ENCODE measurements around the gene IZUMO3. TPM values are rescaled to one million over a fixed set of nuclear protein-coding genes. Genes with fewer than 3 reads are reported as not detected.
"Not testable (repeated sequence)": the region's sequence is repeated elsewhere in the genome, so short reads cannot be mapped to it uniquely, and the experiment has no call there.

IZUMO3 gene, protein sequence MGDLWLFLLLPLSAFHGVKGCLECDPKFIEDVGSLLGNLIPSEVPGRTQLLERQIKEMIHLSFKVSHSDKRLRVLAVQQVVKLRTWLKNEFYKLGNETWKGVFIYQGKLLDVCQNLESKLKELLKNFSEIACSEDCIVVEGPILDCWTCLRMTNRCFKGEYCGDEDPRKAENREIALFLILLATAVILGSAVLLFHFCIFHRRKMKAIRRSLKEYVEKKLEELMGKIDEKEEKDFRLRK
- not detected in 2 replicates for polyA plus RNA-seq (2014; cell fraction: cytosol; rRNA removed)
- not detected in 2 replicates for polyA plus RNA-seq (2014; cell fraction: nucleus; rRNA removed)

GRCh38 chr9:24545847-24546522 lies at the start of gene IZUMO3:
Gene IZUMO3, minus strand, starts transcription at chr9:24545897. Its CDS starts 248 bp downstream, at chr9:24545649.
- DNase-seq (ENCODE audit: low spot score) = no peak

DNA sequence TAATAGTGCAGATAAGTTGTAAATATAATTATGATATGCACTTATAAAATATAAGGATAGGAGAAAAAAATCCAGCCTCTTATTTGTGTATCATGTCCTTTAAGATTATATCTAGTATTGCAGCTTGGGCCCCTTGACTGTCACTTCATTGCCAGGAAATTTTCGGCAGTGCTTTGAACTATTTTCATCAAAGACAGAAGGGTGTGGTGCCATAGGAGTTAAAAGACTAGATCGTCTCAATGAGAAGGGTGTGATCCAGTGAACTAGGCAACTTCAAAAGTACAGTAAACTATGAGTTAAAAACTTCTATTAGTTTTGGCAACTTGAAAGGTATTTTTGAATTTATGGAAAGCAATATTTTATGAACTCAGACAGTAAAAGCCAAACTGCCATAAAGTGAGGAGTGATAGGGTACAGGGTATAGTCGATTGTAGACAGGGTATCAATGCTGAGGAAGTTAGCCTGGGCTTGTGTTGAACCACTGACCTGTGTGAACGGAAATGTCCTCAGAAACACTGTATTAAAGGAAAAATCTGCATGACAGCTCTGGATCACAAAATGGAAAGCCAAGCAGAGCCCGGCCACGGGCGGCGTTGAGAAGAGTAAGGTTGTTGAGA lies 48.6 kb upstream of the IZUMO3 start:
- no peak for DNase-seq (ENCODE audit: low spot score)

GRCh38 chr9:24590432-24590831 lies 44.7 kb upstream of the IZUMO3 start:
- no peak for DNase-seq (ENCODE audit: low spot score)

GRCh38 chr9:24587883-24588282 lies 42.2 kb upstream of the IZUMO3 start:
- no peak for DNase-seq (ENCODE audit: low spot score)

DNA sequence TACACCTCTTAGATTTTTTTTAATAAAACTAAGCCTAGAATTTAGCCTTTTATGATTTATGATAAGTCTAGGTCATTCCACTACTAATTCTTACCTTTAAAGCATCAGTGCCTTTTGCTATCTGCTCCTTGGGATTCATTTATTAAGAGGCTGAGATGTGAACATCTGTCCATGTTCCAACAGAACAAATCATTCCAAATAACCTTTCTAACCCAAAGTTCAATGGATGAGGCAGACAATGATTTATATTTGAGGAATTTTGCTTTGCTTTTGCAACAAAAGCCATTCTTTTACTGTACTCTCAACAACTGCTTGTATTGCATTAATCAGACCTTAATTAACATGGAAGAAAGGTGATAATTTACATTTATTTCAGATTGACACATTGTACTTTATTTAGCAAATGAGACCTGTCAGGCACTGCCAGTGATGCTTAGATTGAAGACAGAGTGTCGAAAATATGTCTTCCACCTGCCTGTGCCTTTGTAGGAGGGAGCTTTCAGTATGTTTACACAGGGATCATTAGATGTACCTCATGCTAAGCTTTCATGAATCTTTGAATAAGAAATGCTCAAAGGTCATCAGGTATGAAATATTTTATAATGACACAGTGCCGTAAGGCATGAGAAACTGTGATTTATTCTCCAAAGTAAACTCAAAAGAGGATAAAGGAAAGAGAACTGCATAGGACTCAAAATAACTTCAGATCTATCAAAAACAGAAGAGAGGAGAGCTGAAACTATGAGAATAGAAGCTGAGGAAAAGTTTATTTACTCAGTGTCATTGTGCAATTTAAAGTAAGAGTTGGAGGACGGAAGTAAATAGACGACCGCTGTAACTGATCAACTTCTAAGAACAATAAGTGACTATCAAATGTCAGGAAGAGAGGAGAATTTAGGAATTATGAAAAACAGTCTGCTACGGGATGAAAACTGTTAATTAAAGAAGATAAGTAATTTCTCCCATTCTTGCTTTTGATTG lies 36.7 kb upstream of the IZUMO3 start:
- no peak for DNase-seq (ENCODE audit: low spot score)

- DNase-seq (ENCODE audit: low spot score) = not testable (repeated sequence)
These were observed 34.3 kb upstream of the IZUMO3 start for GRCh38 chr9:24580005-24580404.

DNA sequence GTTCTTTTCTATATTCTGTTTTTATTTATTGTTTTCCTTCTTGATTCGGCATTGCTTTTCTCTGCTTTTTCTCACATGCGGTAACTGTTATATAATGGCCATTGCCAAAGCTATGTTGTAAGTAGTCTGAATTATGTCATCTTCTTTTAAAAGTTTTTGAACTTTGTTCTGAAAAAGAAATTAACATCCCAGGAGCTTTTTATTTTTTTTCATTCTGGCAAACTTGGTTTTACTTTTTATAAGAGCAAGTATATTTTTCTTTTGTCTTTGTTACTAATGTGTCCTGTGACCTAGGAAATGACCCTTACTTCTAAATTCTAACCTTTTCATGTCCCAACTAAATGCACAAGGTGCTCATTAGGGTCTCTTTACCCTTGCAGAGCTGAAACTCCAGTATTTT lies 26.7 kb upstream of the IZUMO3 start:
- no peak for DNase-seq (ENCODE audit: low spot score)

- no peak for DNase-seq (ENCODE audit: low spot score)
These were observed 16.3 kb upstream of the IZUMO3 start for GRCh38 chr9:24561957-24562356.

GRCh38 chr9:24553183-24553552 lies 7.5 kb upstream of the IZUMO3 start:
- DNase-seq (ENCODE audit: low spot score) = no peak

- no peak for DNase-seq (ENCODE audit: low spot score)
These were observed 7.0 kb upstream of the IZUMO3 start for GRCh38 chr9:24552526-24553182.

DNA sequence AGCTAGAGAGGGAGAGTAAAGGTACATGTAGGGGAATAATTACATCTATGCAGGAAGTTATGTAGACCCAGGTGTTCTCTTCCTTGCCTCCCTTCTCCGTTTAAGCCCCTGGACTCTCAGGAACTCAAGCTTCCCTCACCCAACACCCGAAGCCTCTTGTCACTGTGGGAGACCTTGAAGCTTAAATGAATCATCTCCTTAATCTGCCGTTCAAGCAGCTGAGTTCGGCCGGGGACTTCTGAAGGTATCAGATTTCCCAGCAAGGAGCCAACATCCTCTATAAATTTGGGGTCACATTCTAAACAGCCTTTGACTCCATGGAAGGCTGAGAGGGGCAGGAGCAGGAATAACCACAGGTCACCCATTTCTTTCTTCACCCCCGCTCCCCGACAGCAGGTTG lies 412 bp downstream of the IZUMO3 start:
- DNase-seq (ENCODE audit: low spot score) = no peak

- no peak for DNase-seq (ENCODE audit: low spot score)
These were observed 27.2 kb downstream of the IZUMO3 start for GRCh38 chr9:24518545-24518944.

DNA sequence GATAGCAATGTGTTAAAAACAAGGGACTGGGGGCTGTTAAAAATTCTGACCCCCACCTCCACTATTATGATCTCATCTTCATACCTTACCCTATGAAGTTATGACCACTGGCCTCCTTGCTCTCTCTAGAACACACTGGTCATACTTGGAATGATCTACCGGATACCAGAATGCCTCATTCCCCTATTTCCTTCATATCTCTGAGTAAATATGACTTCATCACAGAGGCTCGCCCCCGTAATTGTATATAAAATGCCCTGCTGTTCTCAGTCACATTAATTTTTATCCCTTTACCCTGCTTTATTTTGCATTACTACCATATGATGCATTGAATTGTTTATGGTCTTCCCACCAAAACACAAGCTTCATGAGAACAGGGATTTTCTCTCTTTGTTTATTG lies 29.2 kb downstream of the IZUMO3 start:
- DNase-seq (ENCODE audit: low spot score) = no peak

GRCh38 chr9:24509850-24510249 lies 35.8 kb downstream of the IZUMO3 start:
- DNase-seq (ENCODE audit: low spot score) = no peak

- DNase-seq (ENCODE audit: low spot score) = no peak
These were observed 41.2 kb downstream of the IZUMO3 start for GRCh38 chr9:24504521-24504920.

DNA sequence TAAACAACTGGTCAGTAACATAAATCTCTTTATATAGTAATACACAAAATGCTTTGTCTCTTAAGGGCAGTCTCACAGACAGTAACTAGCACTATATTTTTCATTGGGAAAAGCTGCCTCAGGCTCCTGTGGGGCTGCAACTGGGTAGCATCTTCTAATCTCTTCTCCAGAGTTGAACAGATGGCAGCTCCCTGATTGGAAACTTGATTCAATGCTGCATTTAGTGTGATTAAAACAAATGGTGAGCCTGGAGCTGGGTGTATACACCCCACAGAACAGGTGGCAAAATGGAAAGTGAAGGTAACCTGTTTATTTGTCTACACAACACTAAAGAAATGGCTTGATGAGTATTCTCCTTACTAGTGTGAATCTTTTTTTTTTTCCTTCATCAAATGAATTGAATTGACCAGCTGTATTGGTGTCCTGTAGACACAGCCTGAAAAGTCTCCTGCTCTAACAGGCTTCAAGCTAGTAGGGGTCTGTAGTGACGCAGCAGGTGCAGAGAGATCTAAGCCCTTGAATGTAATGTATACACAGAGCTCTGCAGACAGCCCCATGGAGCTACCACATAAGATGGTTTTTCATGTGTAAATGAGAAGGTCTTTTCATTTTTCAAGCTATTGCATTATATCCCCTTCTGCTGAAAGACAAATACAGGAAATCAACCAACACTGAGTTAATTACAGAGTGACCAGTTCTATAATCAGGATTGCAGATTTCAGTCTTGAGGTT lies 43.3 kb downstream of the IZUMO3 start:
- DNase-seq (ENCODE audit: low spot score) = no peak

DNA sequence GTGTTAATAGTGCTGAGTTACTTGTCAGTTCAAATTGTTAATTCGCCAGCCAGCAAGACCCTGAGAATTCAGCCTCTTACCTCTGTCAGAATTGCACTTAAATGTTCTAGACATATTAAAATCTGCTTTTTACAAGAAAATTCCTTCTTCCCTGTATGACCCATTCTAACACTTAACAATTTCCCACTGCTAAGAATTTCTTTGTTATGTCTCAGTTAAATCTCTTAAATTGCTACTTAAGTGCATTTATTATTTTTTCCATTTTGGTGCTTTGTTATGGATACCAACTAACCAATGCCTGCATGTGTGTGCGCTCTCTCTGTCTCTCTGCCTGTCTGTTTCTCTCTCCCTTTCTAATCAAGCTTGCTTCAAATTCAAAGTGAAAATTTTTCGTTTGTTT lies 44.9 kb downstream of the IZUMO3 start:
- no peak for DNase-seq (ENCODE audit: low spot score)

- no peak for DNase-seq (ENCODE audit: low spot score)
These were observed 47.1 kb downstream of the IZUMO3 start for GRCh38 chr9:24498632-24499031.

DNA sequence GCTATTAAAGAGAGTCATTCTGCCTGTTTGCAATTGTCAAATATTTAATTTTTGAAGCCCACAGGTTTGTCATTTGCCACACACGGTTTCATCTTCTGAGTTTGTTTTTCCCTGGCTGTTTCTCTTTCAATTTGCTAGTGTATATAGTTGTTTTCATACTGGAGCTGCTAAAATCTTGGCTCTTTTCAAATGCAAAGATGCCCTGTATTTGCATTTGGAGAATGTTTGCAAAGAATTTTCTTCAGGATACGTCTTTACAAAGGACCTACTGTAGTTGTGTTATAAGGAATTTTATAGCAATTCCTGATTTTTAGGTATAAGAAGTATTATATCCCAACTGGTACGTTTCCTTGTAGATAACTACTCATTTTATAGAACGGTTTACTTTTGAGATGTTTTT lies 48.0 kb downstream of the IZUMO3 start:
- DNase-seq (ENCODE audit: low spot score) = no peak
